PC-9 (cell line): ENCODE data around the gene RAD50. TPM values are rescaled to one million over a fixed set of nuclear protein-coding genes. Genes with fewer than 3 reads are reported as not detected.

Experiments
- BruUV-seq: library from RNA; stranded (reverse); fragments of 400-500 nt; replicated peaks from 2 replicates; lab custom pipeline; 2021; lab: Mats Ljungman, UMichigan
- CTCF ChIA-PET: fragments of 300-600 bp; sonication (Branson Sonifier 250); formaldehyde crosslinking; loops from one replicate; lab custom pipeline; 2022; ENCODE audit warnings: antibody characterized with exemption; lab: Charles Lee
- POLR2A ChIA-PET: fragments of 300-600 bp; sonication (Branson Sonifier 250); formaldehyde crosslinking; loops from one replicate; lab custom pipeline; 2022; ENCODE audit warnings: antibody characterized with exemption; ENCODE audit not compliant: unreplicated experiment; lab: Charles Lee
- DNase-seq, 2 experiments: peaks; one replicate each; pipeline versions ENCODE4 v3.0.0 to v3.0.0-alpha.2; 2015 to 2022; ENCODE audit warnings: mixed read lengths in 1 of 2
- H2AFZ ChIP-seq: fragments of 200-600 bp; sonication (generic); 2 replicates; pipeline ENCODE4 v1.8.1; 2017; ENCODE audit warnings: antibody characterized with exemption
- H3F3A ChIP-seq: fragments of 200-600 bp; sonication (generic); 2 replicates; pipeline ENCODE4 v1.8.1; 2017; ENCODE audit warnings: antibody characterized with exemption, mild to moderate bottlenecking, low read depth; ENCODE audit not compliant: insufficient read depth
- H3K27ac ChIP-seq: fragments of 200-600 bp; sonication (generic); 2 replicates; pipeline ENCODE4 v1.6.1; 2016; ENCODE audit warnings: mixed run types
- H3K27me3 ChIP-seq: fragments of 200-600 bp; sonication (generic); 2 replicates; pipeline ENCODE4 v1.6.1; 2016; ENCODE audit warnings: low read depth, mixed run types; ENCODE audit not compliant: insufficient read depth
- H3K36me3 ChIP-seq: fragments of 200-600 bp; sonication (generic); 2 replicates; pipeline ENCODE4 v1.6.1; 2016; ENCODE audit warnings: low read depth, mixed run types
- H3K4me1 ChIP-seq: fragments of 200-600 bp; sonication (generic); replicated peaks from 2 replicates; pipeline ENCODE4 v1.6.1; 2016; ENCODE audit warnings: mixed run types; ENCODE audit not compliant: insufficient read depth
- H3K4me2 ChIP-seq: fragments of 200-600 bp; sonication (generic); 2 replicates; pipeline ENCODE4 v1.6.1; 2017; ENCODE audit warnings: mixed run types
- H3K4me3 ChIP-seq: fragments of 200-600 bp; sonication (generic); 2 replicates; pipeline ENCODE4 v1.6.1; 2016; ENCODE audit warnings: mixed run types
- H3K79me2 ChIP-seq: fragments of 200-600 bp; sonication (generic); 2 replicates; pipeline ENCODE4 v1.6.1; 2017; ENCODE audit warnings: low read depth, mixed run types
- H3K9me2 ChIP-seq: fragments of 200-600 bp; sonication (generic); 2 replicates; pipeline ENCODE4 v1.8.1; 2017; ENCODE audit warnings: mild to moderate bottlenecking; ENCODE audit not compliant: insufficient read depth
- H3K9me3 ChIP-seq: fragments of 200-600 bp; sonication (generic); 2 replicates; pipeline ENCODE4 v1.8.1; 2016; ENCODE audit warnings: low read depth; ENCODE audit not compliant: insufficient read depth
- H4K20me1 ChIP-seq: fragments of 200-600 bp; sonication (generic); 2 replicates; pipeline ENCODE4 v1.8.1; 2017; ENCODE audit not compliant: insufficient read depth
- EZH2 ChIP-seq: fragments of 200-600 bp; sonication (generic); IDR thresholded peaks from 2 replicates; pipeline ENCODE4 v1.8.0; 2017; ENCODE audit warnings: antibody characterized with exemption, low read depth
- intact Hi-C: fragments of 100-400 bp; cut with micrococcal nuclease; formaldehyde crosslinking; loops from one replicate; pipeline ENCODE4 v1.10.0; 2022; ENCODE audit not compliant: unreplicated experiment
- total RNA-seq: library from RNA; stranded (reverse); gene quantifications from 2 replicates; pipeline ENCODE4 v1.2.3, GENCODE V29; 2021
- TF ChIP-seq, protein P1 (sequence below): fragments of 200-600 bp; sonication (generic); conservative IDR thresholded peaks from 2 replicates; pipeline ENCODE4 v1.6.1; 2017; ENCODE audit warnings: mixed run types, antibody characterized with exemption, mild to moderate bottlenecking, moderate library complexity

RAD50 gene
- total RNA-seq, 1 experiment from 2014 or later = 42.2 TPM

DNA sequence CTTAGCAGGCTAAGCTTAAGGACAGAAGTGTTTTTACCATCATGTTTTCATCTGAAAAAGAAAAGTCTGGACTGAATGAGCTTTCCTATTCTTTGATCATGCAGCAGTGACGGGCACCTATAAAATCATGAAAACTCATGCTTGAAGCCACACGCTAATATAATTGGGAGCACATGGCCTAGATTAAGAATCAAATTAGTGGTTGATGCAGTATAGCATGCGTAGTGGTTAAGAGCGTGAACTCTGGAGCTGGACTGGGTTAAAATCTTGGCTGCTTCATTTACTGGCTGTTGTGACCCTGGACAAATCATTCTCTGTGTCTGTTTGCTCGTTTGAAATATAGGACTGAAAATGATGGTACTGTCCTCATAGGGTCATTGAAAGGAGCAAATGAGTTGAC, 51.3 kb downstream of the RAD50 start:
- Histone ChIP-seq H3K36me3 (peaks cover 33% of the 10 kb centered on the region), H3K4me2 (no peak overlapping the region), H3K4me1 (no peaks in the 10 kb centered on the region), H3K4me3 (no peak overlapping the region), H3K27me3 (no peaks in the 10 kb centered on the region), H3F3A (no peaks in the 10 kb centered on the region; the same call in 1 of the 2 replicates), H3K9me3 (no peaks in the 10 kb centered on the region), H3K9me2 (no peaks in the 10 kb centered on the region), H3K79me2 (no peaks in the 10 kb centered on the region), H4K20me1 (no peaks in the 10 kb centered on the region), H2AFZ (no peak overlapping the region), H3K27ac (no peak overlapping the region)
- TF ChIP-seq, protein P1, sequence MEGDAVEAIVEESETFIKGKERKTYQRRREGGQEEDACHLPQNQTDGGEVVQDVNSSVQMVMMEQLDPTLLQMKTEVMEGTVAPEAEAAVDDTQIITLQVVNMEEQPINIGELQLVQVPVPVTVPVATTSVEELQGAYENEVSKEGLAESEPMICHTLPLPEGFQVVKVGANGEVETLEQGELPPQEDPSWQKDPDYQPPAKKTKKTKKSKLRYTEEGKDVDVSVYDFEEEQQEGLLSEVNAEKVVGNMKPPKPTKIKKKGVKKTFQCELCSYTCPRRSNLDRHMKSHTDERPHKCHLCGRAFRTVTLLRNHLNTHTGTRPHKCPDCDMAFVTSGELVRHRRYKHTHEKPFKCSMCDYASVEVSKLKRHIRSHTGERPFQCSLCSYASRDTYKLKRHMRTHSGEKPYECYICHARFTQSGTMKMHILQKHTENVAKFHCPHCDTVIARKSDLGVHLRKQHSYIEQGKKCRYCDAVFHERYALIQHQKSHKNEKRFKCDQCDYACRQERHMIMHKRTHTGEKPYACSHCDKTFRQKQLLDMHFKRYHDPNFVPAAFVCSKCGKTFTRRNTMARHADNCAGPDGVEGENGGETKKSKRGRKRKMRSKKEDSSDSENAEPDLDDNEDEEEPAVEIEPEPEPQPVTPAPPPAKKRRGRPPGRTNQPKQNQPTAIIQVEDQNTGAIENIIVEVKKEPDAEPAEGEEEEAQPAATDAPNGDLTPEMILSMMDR = no peak
- no peak for TF ChIP-seq EZH2
- BruUV-seq = no TSS peak
- DNase-seq = no peak
- CTCF ChIA-PET = no interaction called here
- intact Hi-C loops = no loop called here
- POLR2A ChIA-PET = interaction anchor here (0.6 to 0.7 kb wide), 2 partner anchors 22 to 161 kb away, joined by 3 to 5 read pairs; no protein-coding TSS in a partner anchor

- Histone ChIP-seq H3K27ac (no peak overlapping the region), H3K4me2 (no peak overlapping the region), H3K4me3 (no peak overlapping the region), H3K9me2 (no peaks in the 10 kb centered on the region), H3F3A (peaks cover 3% of the 10 kb centered on the region; the same call in 1 of the 2 replicates), H2AFZ (no peak overlapping the region), H3K9me3 (no peaks in the 10 kb centered on the region), H3K79me2 (no peaks in the 10 kb centered on the region), H4K20me1 (no peaks in the 10 kb centered on the region), H3K4me1 (no peaks in the 10 kb centered on the region), H3K36me3 (0 out of 2 replicates have a peak, but pooled peaks cover 9% of the 10 kb centered on the region), H3K27me3 (no peaks in the 10 kb centered on the region)
- DNase-seq = no peak
- intact Hi-C loops = no loop called here
- BruUV-seq = no TSS peak
- POLR2A ChIA-PET = no interaction called here
- TF ChIP-seq, protein P1 = no peak
- no peak for TF ChIP-seq EZH2
- CTCF ChIA-PET = no interaction called here
Observed at GRCh38 chr5:132611965-132612364, 55.2 kb downstream of the RAD50 start.

DNA sequence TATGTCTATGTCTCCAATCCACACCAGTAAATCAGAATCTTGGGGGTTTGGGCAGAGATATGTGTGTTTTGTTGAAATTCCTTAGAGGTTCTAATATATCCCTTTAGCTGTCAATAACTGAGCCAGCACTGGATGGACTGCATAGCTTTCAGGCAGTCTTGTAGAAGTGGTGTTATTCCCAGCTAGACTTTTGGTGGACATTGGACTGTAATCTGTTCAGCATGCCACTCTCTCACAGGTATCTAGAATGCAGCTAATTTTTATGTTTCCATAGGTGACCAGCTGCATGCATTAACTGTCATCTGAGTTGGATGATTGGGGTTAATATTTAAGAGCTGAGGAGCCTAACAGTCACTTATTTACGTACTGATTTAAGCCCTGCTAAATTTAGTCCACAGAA, 56.1 kb downstream of the RAD50 start:
- H3K9me2 ChIP-seq = no peaks in the 10 kb centered on the region
- no peak overlapping the region for H2AFZ ChIP-seq
- no TSS peak for BruUV-seq
- H3K27me3 ChIP-seq = no peaks in the 10 kb centered on the region
- no peaks in the 10 kb centered on the region for H3K9me3 ChIP-seq
- POLR2A ChIA-PET = no interaction called here
- no peaks in the 10 kb centered on the region for H3K4me1 ChIP-seq
- TF ChIP-seq, protein P1 = no peak
- no peak for TF ChIP-seq EZH2
- no peak for DNase-seq
- H3K36me3 ChIP-seq = 0 out of 2 replicates have a peak, but pooled peaks cover 11% of the 10 kb centered on the region
- H3K79me2 ChIP-seq = no peaks in the 10 kb centered on the region
- no peak overlapping the region for H3K4me3 ChIP-seq
- H3K27ac ChIP-seq = no peak overlapping the region
- CTCF ChIA-PET = interaction anchor here (0.7 kb wide), 1 partner anchor 208 kb away, joined by 3 read pairs; no protein-coding TSS in a partner anchor
- intact Hi-C loops = no loop called here
- no peaks in the 10 kb centered on the region for H4K20me1 ChIP-seq
- H3K4me2 ChIP-seq = no peak overlapping the region
- H3F3A ChIP-seq = peaks cover 8% of the 10 kb centered on the region; the same call in 1 of the 2 replicates
